ENCODE measurements around the gene FUCA1.

Gene FUCA1

GRCh38 chr1:23867895-23868556, at the start of gene FUCA1:
FUCA1 (minus strand) TSS chr1:23868290; CDS start chr1:23868286, 4 bp downstream.
- peak within 1 kb of the TSS; percentile 84 for H3K27ac ChIP-seq

GRCh38 chr1:23916209-23917131, 48.4 kb upstream of the FUCA1 start:
- Histone ChIP-seq H3K36me3 (no peaks in the 10 kb centered on the region), H3K4me3 (ENCODE audit: low read depth in 1 of 2, low read length in 1 of 2) (peak overlapping the region; percentile 30 to 35), H3K27ac (peak overlapping the region; percentile 85), H3K9me3 (no peaks in the 10 kb centered on the region), H3K27me3 (no peaks in the 10 kb centered on the region), H3K4me1 (ENCODE audit: control insufficient read depth in 1 of 2, insufficient read depth in 1 of 2, low read depth in 1 of 2, low read length in 1 of 2) (peaks cover 37 to 39% of the 10 kb centered on the region in 2 experiments)
- peak; percentile 64 for TF ChIP-seq CTCF (IDR thresholded peaks at IDR 0.05)

More at GRCh38 chr1:23867895-23868556, at the start of gene FUCA1:
- H3K9me3 ChIP-seq = no peaks in the 10 kb centered on the region
- peak; percentile 98 for TF ChIP-seq CTCF (IDR thresholded peaks at IDR 0.05)
- H3K4me3 ChIP-seq (ENCODE audit: low read depth in 1 of 2, low read length in 1 of 2) = peak within 1 kb of the TSS; percentile 88
- H3K4me1 ChIP-seq (ENCODE audit: control insufficient read depth in 1 of 2, insufficient read depth in 1 of 2, low read depth in 1 of 2, low read length in 1 of 2) = peaks cover 32 to 33% of the 10 kb centered on the region in 2 experiments
- peaks cover 4% of the 10 kb centered on the region for H3K27me3 ChIP-seq
- H3K36me3 ChIP-seq = peaks cover 8% of the 10 kb centered on the region

- Histone ChIP-seq H3K4me1 (ENCODE audit: control insufficient read depth in 1 of 2, insufficient read depth in 1 of 2, low read depth in 1 of 2, low read length in 1 of 2) (peaks cover 46 to 47% of the 10 kb centered on the region in 2 experiments), H3K27ac (peak overlapping the region; percentile 85), H3K27me3 (no peaks in the 10 kb centered on the region), H3K4me3 (ENCODE audit: low read depth in 1 of 2, low read length in 1 of 2) (no peak overlapping the region), H3K36me3 (no peaks in the 10 kb centered on the region), H3K9me3 (no peaks in the 10 kb centered on the region)
- no peak for TF ChIP-seq CTCF (IDR thresholded peaks at IDR 0.05)
Measured at GRCh38 chr1:23915466-23915865, 47.4 kb upstream of the FUCA1 start.

- Histone ChIP-seq H3K4me3 (ENCODE audit: low read depth in 1 of 2, low read length in 1 of 2) (no peak overlapping the region), H3K27me3 (no peaks in the 10 kb centered on the region), H3K27ac (peak overlapping the region; percentile 29), H3K9me3 (no peaks in the 10 kb centered on the region), H3K4me1 (ENCODE audit: control insufficient read depth in 1 of 2, insufficient read depth in 1 of 2, low read depth in 1 of 2, low read length in 1 of 2) (peaks cover 46 to 47% of the 10 kb centered on the region in 2 experiments), H3K36me3 (no peaks in the 10 kb centered on the region)
- no peak for TF ChIP-seq CTCF (IDR thresholded peaks at IDR 0.05)
Measured at GRCh38 chr1:23914921-23915320, 46.8 kb upstream of the FUCA1 start.

- Histone ChIP-seq H3K27me3 (no peaks in the 10 kb centered on the region), H3K4me1 (ENCODE audit: control insufficient read depth in 1 of 2, insufficient read depth in 1 of 2, low read depth in 1 of 2, low read length in 1 of 2) (peaks cover 60 to 62% of the 10 kb centered on the region in 2 experiments), H3K36me3 (no peaks in the 10 kb centered on the region), H3K9me3 (no peaks in the 10 kb centered on the region), H3K27ac (peak within 1 kb of the TSS; percentile 76), H3K4me3 (ENCODE audit: low read depth in 1 of 2, low read length in 1 of 2) (no peak within 1 kb of the TSS)
- no peak for TF ChIP-seq CTCF (IDR thresholded peaks at IDR 0.05)
Measured at GRCh38 chr1:23913212-23913880, 45.3 kb upstream of the FUCA1 start, which contains the start of gene CNR2. CNR2 (minus strand) TSS chr1:23913362; CDS start chr1:23875617, 37,745 bp downstream.
